Measurements from ENCODE around the gene UBALD1. TPM values are rescaled to one million over a fixed set of nuclear protein-coding genes. Genes with fewer than 3 reads are reported as not detected.

Gene UBALD1
- total RNA-seq, 1 donor from 2014 or later, result 16.9 TPM

- no peak for TF ChIP-seq CTCF (IDR thresholded peaks at IDR 0.05)
- no peak for TF ChIP-seq POLR2A (IDR thresholded peaks at IDR 0.05)
- TF ChIP-seq POLR2AphosphoS5 (IDR thresholded peaks at IDR 0.05; ENCODE audit: insufficient read depth in 1 of 2, low read depth in 1 of 2), result no peak
- intact Hi-C loops (cut with DNase I), result no loop called here
- no peak overlapping the region for H3K27ac ChIP-seq
- no peak for DNase-seq (ENCODE audit: extremely low spot score in 2 of 2)
- no peak overlapping the region for H3K4me3 ChIP-seq
- H3K4me1 ChIP-seq, result peaks cover 18% of the 10 kb centered on the region
- no peaks in the 10 kb centered on the region for H3K9me3 ChIP-seq
- H3K36me3 ChIP-seq, result no peaks in the 10 kb centered on the region
- H3K27me3 ChIP-seq, result no peaks in the 10 kb centered on the region
Observed at GRCh38 chr16:4618645-4619418, 4.1 kb upstream of the UBALD1 start.

GRCh38 chr16:4617880-4618279 is 3.2 kb upstream of the UBALD1 start:
- H3K9me3 ChIP-seq, result no peaks in the 10 kb centered on the region
- no peak for DNase-seq (ENCODE audit: extremely low spot score in 2 of 2)
- intact Hi-C loops (cut with DNase I), result no loop called here
- H3K4me3 ChIP-seq, result no peak overlapping the region
- H3K27ac ChIP-seq, result no peak overlapping the region
- H3K27me3 ChIP-seq, result no peaks in the 10 kb centered on the region
- TF ChIP-seq CTCF (IDR thresholded peaks at IDR 0.05) (no peak), POLR2A (IDR thresholded peaks at IDR 0.05) (no peak), POLR2AphosphoS5 (IDR thresholded peaks at IDR 0.05; ENCODE audit: insufficient read depth in 1 of 2, low read depth in 1 of 2) (no peak)
- H3K36me3 ChIP-seq, result no peaks in the 10 kb centered on the region
- peaks cover 27% of the 10 kb centered on the region for H3K4me1 ChIP-seq

DNA sequence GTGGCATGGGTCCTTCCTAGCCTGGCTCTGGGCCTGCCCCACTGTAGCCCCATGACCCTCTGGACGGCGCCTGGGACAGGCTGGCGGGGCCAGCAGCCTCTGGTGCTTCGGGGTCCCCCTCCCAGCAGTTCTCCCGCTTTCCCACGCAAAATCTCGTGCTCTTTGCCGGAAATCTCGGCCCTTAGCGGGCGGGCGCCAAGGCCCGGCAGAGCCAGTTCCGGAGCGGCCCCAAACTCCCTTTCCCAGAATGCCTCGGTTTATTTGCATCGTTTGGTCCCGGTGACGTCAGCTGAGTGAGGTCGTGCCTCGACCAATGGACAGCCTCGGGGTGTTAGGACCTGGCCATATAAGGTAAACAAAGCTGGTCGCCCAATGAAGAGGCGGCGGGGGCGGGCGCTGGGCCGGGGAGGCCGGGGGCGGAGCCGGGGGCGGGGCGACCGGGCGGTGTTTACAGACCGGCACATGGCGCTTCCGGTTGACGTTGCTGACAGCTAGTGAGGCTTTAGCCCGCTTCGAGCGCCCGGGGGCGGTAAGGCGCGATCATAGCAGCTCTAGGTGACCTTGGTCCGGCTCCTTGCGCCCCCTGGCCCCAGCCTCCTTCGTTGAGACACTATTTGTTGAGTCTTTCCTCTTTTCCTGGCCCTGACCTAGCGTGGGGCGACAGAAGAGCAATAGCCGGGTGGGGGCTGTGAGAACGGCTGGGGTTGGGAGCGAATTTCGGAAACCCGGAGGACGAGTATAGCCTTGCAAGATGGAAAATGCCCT is 1.5 kb upstream of the UBALD1 start:
- no peaks in the 10 kb centered on the region for H3K36me3 ChIP-seq
- no peaks in the 10 kb centered on the region for H3K27me3 ChIP-seq
- no peaks in the 10 kb centered on the region for H3K9me3 ChIP-seq
- peaks cover 43% of the 10 kb centered on the region for H3K4me1 ChIP-seq
- intact Hi-C loops (cut with DNase I), result no loop called here
- TF ChIP-seq POLR2A (IDR thresholded peaks at IDR 0.05) (peak in 1 of 2 donors; percentile 75), POLR2AphosphoS5 (IDR thresholded peaks at IDR 0.05; ENCODE audit: insufficient read depth in 1 of 2, low read depth in 1 of 2) (peak; percentile 84 to 92), CTCF (IDR thresholded peaks at IDR 0.05) (no peak)
- H3K4me3 ChIP-seq, result peak overlapping the region; percentile 83 to 94
- peak; percentile 100 for DNase-seq (ENCODE audit: extremely low spot score in 2 of 2)
- peak overlapping the region; percentile 97 for H3K27ac ChIP-seq

GRCh38 chr16:4615384-4616046 is 827 bp upstream of the UBALD1 start:
- Histone ChIP-seq H3K4me1 (peaks cover 50% of the 10 kb centered on the region), H3K4me3 (peak overlapping the region; percentile 83 to 94), H3K27me3 (no peaks in the 10 kb centered on the region), H3K36me3 (no peaks in the 10 kb centered on the region), H3K27ac (peak overlapping the region; percentile 94), H3K9me3 (no peaks in the 10 kb centered on the region)
- no peak for DNase-seq (ENCODE audit: extremely low spot score in 2 of 2)
- TF ChIP-seq POLR2A (IDR thresholded peaks at IDR 0.05) (no peak), POLR2AphosphoS5 (IDR thresholded peaks at IDR 0.05; ENCODE audit: insufficient read depth in 1 of 2, low read depth in 1 of 2) (no peak), CTCF (IDR thresholded peaks at IDR 0.05) (no peak)
- intact Hi-C loops (cut with DNase I), result no loop called here

All from vagina (tissue), 2 donors.